AG09309 (cell line): ENCODE data around the gene CA4.

Source experiments
- DNase-seq: peaks from one replicate; pipeline ENCODE4 v3.0.0-alpha.2; 2010; ENCODE audit warnings: low read depth
- H3K4me3 ChIP-seq: 2 replicates; pipeline ENCODE4 v1.5.1; 2011; ENCODE audit warnings: mild to moderate bottlenecking, low read depth, low read length, moderate library complexity; ENCODE audit not compliant: control insufficient read depth
- TF ChIP-seq, protein P1 (sequence below): IDR thresholded peaks from 2 replicates; pipeline ENCODE4 v1.5.1; 2011; ENCODE audit warnings: mild to moderate bottlenecking, low read depth, low read length, inconsistent platforms; ENCODE audit not compliant: insufficient read depth, control insufficient read depth; ENCODE audit errors: missing control alignments

CA4 gene

DNA sequence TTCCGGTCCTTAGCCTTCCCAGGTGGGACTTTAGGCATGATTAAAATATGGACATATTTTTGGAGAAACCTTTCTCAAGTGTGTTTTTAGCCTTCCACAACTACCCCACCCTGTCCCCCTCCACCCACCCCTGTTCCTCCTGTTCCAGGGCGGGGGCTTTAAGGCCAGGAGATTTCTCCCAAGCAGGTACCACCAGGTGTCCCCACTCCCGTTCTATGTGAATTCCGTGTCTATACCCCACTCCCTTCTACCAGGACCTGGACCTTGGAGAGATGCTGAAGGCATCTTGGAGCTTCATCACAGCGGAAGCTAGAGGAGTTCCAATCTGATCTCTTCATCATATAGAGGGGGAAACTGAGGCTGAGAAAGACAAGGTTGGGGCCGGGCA, 9.7 kb downstream of the CA4 start:
- no peak for DNase-seq
- TF ChIP-seq, protein P1, sequence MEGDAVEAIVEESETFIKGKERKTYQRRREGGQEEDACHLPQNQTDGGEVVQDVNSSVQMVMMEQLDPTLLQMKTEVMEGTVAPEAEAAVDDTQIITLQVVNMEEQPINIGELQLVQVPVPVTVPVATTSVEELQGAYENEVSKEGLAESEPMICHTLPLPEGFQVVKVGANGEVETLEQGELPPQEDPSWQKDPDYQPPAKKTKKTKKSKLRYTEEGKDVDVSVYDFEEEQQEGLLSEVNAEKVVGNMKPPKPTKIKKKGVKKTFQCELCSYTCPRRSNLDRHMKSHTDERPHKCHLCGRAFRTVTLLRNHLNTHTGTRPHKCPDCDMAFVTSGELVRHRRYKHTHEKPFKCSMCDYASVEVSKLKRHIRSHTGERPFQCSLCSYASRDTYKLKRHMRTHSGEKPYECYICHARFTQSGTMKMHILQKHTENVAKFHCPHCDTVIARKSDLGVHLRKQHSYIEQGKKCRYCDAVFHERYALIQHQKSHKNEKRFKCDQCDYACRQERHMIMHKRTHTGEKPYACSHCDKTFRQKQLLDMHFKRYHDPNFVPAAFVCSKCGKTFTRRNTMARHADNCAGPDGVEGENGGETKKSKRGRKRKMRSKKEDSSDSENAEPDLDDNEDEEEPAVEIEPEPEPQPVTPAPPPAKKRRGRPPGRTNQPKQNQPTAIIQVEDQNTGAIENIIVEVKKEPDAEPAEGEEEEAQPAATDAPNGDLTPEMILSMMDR: no peak
- H3K4me3 ChIP-seq: no peak overlapping the region

DNA sequence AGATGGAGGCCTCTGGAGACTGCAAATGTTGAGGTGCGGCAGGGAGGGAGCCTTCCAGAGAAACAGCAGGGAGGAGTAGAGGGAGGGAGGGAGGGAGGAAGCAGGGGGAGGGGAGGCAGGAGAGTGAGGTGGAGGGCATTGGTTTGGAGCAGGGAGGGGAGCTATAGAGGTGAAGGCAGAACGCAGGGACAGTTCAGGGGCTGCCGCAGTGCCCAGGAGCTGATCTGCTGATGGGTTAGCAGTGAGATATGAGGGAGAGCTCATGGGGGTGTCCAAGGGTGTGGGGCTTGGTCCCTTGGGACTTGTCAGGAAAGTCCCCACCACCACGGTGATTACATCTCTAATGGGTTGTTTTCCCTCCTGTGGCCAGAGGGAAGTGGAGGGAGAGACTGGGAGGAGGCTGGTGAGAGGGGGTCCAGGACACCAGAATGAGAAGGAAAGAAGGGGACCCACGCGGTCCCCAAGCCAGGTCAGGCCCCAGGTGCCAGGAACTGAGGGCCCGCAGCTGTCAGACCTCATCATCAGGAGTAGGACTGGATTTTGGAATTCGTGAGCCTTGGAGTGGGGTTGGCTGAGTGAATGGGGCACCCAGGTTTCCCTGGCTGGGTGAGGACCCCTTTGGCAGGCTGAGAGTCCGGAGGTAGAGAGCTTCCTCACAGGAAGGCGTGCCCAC, 11.2 kb downstream of the CA4 start:
- no peak overlapping the region for H3K4me3 ChIP-seq
- no peak for DNase-seq
- TF ChIP-seq, protein P1: no peak

DNA sequence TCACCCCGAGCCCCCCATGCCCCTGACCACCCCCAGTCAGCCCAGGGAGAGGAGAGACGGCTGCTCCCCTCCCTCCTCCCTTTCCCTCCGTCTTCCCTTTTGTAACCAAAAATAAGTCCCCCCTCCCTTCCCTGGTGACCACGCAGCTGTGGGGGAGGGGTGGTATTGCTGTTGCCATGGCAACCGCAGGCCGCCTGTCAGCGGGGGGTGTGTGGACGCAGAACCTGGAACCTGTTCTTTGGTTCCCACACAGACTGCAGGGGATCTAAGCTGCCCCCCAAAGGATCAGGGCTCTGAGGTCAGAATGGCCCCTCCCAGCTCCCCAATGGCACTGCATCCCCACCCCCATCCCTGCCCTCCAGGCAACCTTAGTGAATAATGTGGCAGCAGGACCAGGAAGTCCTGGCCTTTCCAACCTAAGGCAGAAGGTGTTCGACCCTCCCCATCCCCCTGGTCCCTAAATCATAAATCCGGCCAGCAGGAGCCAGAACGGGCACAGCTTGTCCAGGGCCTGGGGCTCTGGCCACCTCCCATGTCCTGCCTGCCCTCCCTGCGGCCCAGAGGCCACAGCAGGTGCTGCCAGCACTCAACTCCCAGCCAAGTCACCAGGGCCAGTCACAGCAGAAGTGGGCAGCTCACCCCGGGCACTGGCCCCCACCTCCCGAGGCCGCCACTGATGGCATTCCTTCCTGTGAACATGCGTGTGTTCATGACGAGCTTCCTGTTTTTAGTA, 12.0 kb downstream of the CA4 start:
- TF ChIP-seq, protein P1: no peak
- H3K4me3 ChIP-seq: no peak overlapping the region
- no peak for DNase-seq

DNA sequence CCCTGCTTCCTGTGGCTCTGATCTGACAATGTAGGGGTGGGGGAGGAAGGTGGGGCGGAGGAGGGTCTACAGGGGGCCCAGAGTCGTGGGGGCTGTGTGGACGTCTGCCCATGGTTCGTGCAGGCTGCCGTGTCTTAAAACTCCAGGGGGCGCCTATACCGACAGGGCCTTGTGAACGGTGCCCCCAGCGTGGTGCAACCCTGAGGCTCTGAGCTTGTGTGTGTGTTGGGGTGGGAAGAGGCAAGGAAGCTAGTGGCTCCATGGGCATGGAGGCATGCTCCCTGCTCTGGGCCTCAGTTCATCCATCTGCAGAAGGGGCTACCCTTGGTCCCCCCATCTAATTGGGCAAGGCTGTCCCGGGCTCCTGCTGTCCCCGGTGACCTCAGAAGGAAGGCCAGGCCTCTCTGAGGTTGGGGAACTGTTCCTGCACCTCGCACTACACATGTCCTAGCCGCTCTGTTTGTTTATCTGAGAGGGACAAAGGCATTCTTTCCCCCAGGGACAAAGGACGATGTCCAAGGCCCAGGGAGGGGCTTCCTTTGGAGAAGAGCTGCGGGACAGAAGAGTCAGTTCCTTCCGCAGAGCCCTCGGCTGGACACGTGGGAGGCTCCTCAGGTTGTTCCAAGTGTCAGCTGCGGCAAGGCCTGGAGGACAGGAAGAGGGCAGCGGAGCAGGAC, 13.5 kb downstream of the CA4 start:
- DNase-seq: no peak
- no peak overlapping the region for H3K4me3 ChIP-seq
- TF ChIP-seq, protein P1: peak; percentile 8

DNA sequence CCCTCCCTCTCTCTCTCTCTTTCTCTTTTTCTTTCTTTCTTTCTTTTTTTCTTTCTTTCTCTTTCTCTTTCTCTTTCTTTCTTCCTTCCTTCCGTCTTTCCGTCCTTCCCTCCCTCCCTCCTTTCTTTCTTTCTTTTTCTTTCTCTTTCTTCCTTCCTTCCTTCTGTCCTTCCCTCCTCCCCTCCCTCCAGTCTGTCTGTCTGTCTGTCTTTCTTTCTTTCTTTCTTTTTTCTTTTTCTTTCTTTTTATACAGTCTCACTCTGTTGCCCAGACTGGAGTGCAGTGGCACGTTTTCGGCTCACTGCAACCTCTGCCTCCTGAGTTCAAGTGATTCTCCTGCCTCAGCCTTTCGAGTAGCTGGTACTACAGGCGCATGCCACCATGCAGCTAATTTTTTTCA, 14.4 kb downstream of the CA4 start:
- no peak overlapping the region for H3K4me3 ChIP-seq
- no peak for DNase-seq
- TF ChIP-seq, protein P1: no peak

DNA sequence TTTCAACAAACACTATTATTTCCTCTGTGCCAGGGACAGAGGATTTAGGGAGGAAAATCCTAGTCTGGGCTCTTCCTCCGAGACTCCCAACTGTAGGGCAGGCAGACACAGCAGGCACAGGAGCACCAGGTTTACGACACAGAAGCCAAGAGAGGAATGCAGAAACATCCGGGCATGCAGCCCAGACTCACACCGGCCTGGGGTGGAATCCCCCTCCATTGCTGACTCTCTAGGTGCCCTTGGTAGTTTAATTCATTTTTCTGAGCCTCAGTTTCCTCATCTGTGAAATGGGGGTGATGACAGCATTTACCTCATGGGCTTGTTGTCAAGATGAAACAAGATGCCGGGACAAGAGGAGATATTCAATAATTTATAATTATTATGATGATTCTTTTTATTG, 14.9 kb downstream of the CA4 start:
- no peak for DNase-seq
- H3K4me3 ChIP-seq: no peak overlapping the region
- TF ChIP-seq, protein P1: no peak
